Stimulated activated effector memory CD8-positive, alpha-beta T cell treated with anti-CD3 and anti-CD28 coated beads, Interleukin-12 subunit alpha, Interleukin-12 subunit beta, amount 100 ng/mL, for 72 hours (primary cell): ENCODE measurements around the gene TBC1D9B.
A peak's percentile ranks its signal among the peaks of the same experiment; 100 is the strongest.

Experiments
- ATAC-seq: fragments of 150-1000 bp; cut with Tn5 transposase; 2 replicates; pipeline ENCODE4 v1.10.0; 2021
- DNase-seq, 2 donors: peaks; one replicate each; pipeline ENCODE4 v3.0.0; 2021 to 2022; ENCODE audit warnings: low spot score in 2 of 2
- H3K27ac Mint-ChIP-seq: one replicate; pipeline ENCODE4 v1.8.0; 2022; ENCODE audit warnings: mild to moderate bottlenecking, mixed read lengths
- H3K36me3 Mint-ChIP-seq: one replicate; pipeline ENCODE4 v1.8.0; 2022; ENCODE audit warnings: mild to moderate bottlenecking, mixed read lengths
- H3K4me1 Mint-ChIP-seq: one replicate; pipeline ENCODE4 v1.8.0; 2022; ENCODE audit warnings: mixed read lengths
- H3K4me3 Mint-ChIP-seq: one replicate; pipeline ENCODE4 v1.8.0; 2022; ENCODE audit warnings: mild to moderate bottlenecking, mixed read lengths
- H3K9me3 Mint-ChIP-seq: one replicate; pipeline ENCODE4 v1.8.0; 2022; ENCODE audit warnings: mixed read lengths

The TBC1D9B gene

GRCh38 chr5:179895861-179896260, 11.8 kb downstream of the TBC1D9B start:
- no peak for ATAC-seq
- H3K9me3 Mint-ChIP-seq = no peaks in the 10 kb centered on the region
- no peak overlapping the region for H3K27ac Mint-ChIP-seq
- H3K36me3 Mint-ChIP-seq = peaks cover 45% of the 10 kb centered on the region
- no peak overlapping the region for H3K4me3 Mint-ChIP-seq
- no peak for DNase-seq
- H3K4me1 Mint-ChIP-seq = no peaks in the 10 kb centered on the region

DNA sequence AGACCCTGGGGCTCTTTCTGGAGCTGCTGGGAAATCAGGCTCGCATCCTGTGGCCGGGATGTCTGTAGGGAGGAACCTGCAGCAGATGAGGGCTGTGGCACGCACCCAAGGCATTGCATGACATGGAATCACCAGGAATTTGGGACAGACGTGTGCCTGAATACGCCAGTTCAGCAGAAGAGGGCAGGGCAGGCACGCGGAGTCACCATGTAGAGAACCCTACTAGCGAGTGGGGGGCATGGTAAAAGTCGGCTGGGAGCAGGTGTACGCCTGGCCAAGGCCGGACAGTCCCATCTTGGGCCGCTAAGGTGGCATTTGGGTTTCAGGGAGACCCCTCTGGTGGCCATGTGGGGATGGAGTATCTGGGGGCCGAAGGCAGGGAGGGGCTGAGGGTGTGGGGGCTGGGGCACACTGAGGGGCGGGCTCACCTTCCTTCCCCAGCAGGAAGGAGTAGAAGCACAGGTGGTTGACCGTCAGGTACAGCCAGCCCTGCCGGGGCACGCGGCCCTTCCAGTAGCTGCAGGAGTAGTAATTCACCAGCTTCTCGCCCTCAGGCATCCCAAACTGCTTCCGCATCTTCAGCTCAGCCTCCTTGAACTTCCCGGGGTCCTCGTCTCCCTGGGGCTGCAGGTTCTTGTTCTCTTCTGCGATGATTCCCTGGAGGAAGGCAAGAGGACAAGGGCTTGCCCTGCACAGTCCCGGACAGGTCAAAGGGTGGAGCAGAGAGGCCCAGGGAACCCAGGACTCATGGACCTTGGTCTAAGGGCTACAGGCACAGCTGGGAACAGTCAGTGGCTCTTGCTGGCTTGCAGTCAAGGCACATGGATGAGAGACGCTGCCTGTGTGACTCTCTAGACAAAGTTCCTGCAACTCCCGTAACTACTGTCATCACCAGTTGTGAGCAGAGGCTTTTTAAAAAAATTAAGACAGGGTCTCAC, 13.5 kb downstream of the TBC1D9B start:
- no peak overlapping the region for H3K4me3 Mint-ChIP-seq
- H3K36me3 Mint-ChIP-seq = peaks cover 43% of the 10 kb centered on the region

DNA sequence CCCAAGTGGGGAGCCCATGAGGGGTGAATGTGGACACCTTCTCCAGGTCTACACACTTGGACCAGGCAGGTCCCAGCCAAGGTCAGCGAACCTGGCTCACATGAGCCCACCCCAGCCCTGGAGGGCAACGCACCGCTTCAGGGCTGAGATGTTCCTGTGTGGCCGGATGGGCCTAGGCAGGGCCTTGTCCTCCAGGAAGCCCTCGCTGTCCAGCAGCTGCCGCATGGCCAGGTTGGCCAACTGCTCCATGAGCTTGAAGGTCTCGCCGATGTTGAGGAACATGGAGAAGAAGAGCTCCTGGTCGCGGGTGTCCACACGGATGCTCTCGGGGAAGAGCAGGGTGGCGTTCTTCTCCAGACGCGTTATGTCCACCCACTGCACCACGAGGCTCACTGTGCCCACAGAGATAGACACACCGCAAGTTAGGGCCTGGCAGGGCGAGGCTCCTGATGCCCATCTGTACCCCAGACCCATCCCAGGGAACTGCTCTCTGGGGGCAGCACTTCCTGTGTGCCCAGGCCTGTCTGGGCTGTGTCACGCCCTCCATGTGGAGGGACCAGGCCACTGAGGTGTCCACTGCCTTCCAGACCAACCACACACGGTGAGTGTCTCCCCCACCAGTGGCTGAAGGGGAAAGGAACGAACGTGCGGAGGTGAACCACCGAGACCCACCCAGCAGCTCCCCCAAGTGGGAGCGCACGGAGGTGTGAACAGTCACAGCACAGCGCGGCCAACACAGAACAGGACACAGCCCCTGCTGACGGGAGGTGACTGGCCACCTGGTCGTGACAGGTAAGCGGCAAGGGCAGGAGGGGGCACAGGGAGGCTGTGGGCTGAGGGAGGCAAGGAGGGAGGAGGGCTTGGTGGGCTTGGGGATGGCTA, 14.4 kb downstream of the TBC1D9B start:
- ATAC-seq (peak; percentile 6), DNase-seq (no peak)
- no peak overlapping the region for H3K4me3 Mint-ChIP-seq
- peaks cover 43% of the 10 kb centered on the region for H3K36me3 Mint-ChIP-seq
- no peak overlapping the region for H3K27ac Mint-ChIP-seq
- no peaks in the 10 kb centered on the region for H3K9me3 Mint-ChIP-seq
- no peaks in the 10 kb centered on the region for H3K4me1 Mint-ChIP-seq

More for the DNA sequence above, 13.5 kb downstream of the TBC1D9B start:
- H3K9me3 Mint-ChIP-seq = no peaks in the 10 kb centered on the region
- H3K4me1 Mint-ChIP-seq = no peaks in the 10 kb centered on the region
- ATAC-seq = no peak
- DNase-seq = no peak
- no peak overlapping the region for H3K27ac Mint-ChIP-seq

DNA sequence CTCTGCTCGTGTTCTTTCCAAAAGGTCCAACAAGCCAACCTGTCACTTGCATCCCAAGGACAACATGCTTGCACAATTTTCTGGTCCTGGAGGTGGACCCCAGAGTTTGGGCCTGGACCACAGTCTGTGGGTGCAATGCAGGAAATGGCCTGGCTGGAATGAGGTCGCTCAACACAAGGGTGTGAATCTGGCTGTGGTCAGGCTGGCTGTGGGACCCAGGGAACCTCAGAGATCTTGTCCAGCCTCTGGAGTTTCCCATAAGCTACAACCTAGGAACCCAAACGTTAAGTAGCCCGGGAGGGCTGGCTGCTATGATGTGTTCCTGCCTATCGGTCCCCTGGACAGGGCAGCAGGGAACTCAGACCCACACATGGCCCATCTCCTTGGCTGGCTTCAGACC, 15.4 kb downstream of the TBC1D9B start:
- no peak overlapping the region for H3K27ac Mint-ChIP-seq
- no peak overlapping the region for H3K4me3 Mint-ChIP-seq
- H3K4me1 Mint-ChIP-seq = no peaks in the 10 kb centered on the region

DNA sequence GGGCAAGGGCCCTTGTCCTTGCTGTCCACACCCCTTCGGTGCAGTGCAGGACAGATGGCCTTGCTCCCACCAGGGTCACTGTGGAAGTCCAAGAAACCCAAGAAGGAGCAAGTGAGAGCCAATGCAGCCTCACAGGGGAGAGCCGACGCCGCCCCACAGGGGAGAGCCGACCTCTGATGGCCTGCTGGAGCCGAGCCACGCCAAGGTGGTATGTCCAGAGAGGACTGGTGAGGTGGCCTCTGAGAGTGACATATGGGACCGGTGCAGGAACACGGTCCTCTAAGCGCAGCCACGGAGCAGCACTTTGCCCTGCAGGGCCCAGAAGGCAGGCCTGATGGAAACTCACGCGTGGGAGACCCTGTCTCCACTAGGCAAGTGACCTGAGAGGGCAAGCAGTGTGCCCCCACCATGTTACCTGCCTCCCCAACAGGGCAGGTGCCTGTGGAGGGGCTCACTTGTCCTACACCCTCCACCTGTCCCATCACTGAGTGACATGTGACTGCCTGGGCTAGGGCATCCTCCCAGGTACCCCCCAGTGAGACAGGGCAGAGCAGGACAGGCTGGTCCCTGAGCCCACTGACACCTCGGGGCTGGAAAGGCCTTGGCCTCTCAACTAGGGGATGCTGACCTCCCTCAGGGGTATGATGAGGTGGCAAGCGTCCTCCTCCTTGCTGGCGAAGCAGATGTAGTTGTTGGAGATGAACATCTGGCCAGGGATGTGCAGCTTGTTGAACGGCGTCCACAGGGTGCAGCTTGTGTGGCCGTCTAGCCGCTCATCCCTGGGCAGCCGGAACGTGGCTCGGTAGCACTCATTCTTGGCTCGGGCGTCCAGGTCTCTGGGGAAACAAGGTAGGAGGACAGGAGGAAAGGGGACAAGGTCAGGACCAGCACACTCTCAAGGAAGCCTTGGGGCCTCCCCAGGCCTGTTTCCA, 16.7 kb downstream of the TBC1D9B start:
- no peak for DNase-seq
- Mint-ChIP-seq H3K4me3 (no peak overlapping the region), H3K9me3 (no peaks in the 10 kb centered on the region), H3K27ac (no peak overlapping the region), H3K4me1 (peaks cover under 1% of the 10 kb centered on the region), H3K36me3 (peaks cover 43% of the 10 kb centered on the region)
- ATAC-seq = no peak

More for the DNA sequence above, 15.4 kb downstream of the TBC1D9B start:
- DNase-seq = no peak
- Mint-ChIP-seq H3K36me3 (peaks cover 36% of the 10 kb centered on the region), H3K9me3 (no peaks in the 10 kb centered on the region)
- ATAC-seq = no peak

DNA sequence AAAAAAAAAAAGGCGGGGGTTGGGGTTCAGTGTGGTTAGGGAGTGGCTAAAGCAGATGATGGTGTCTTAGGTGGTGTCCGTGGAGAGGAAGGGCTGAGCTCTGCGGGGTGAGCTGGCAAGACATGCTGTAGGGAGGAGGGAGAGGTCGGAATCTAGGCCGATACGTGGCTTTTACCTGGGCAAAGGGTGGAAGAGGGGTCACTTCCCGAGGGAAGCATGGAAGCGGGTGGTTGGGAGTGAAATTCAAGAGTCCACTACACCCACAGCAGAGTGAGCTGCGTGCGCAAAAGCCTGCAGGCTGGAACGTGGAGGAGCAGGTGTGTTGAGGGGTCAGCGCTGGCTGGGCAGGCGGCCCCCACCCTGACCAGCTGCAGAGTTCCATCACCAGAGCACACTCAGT, 17.8 kb downstream of the TBC1D9B start:
- ATAC-seq = no peak
- peaks cover 46% of the 10 kb centered on the region for H3K36me3 Mint-ChIP-seq

GRCh38 chr5:179887802-179888201, 19.9 kb downstream of the TBC1D9B start:
- Mint-ChIP-seq H3K4me3 (no peak overlapping the region), H3K4me1 (peaks cover 6% of the 10 kb centered on the region), H3K9me3 (peaks cover 9% of the 10 kb centered on the region), H3K36me3 (peaks cover 61% of the 10 kb centered on the region), H3K27ac (no peak overlapping the region)
- DNase-seq = no peak
- no peak for ATAC-seq

More for the DNA sequence above, 17.8 kb downstream of the TBC1D9B start:
- H3K4me3 Mint-ChIP-seq = no peak overlapping the region
- no peak for DNase-seq
- peaks cover 6% of the 10 kb centered on the region for H3K4me1 Mint-ChIP-seq
- H3K9me3 Mint-ChIP-seq = no peaks in the 10 kb centered on the region
- H3K27ac Mint-ChIP-seq = no peak overlapping the region

DNA sequence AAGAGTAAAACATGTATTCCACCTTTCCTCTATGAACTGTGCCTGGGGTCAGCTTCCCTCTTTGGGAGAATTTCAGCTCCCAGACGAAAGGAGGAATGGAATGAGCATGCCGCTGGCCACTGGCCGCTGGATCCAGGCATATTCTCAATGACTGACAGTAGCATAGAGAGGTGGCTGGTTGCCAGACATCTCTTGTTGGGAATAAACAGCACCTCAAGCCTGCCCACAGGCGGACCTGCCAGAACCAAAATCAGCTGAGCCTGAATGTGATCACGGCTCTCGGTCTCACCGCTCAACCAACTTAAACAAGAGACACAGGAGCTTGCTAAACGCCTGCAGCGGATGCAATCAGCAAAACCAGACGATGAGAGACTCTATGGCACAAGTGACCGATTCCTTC, 20.6 kb downstream of the TBC1D9B start:
- Mint-ChIP-seq H3K4me3 (no peak overlapping the region), H3K36me3 (peaks cover 61% of the 10 kb centered on the region), H3K4me1 (peaks cover 6% of the 10 kb centered on the region), H3K9me3 (peaks cover 9% of the 10 kb centered on the region), H3K27ac (no peak overlapping the region)
- DNase-seq (no peak), ATAC-seq (no peak)

- Mint-ChIP-seq H3K9me3 (peaks cover 9% of the 10 kb centered on the region), H3K4me3 (no peak overlapping the region), H3K27ac (no peak overlapping the region), H3K4me1 (peaks cover 6% of the 10 kb centered on the region), H3K36me3 (peaks cover 67% of the 10 kb centered on the region)
- ATAC-seq (no peak), DNase-seq (no peak)
Measured at GRCh38 chr5:179886190-179886911, 21.3 kb downstream of the TBC1D9B start.

DNA sequence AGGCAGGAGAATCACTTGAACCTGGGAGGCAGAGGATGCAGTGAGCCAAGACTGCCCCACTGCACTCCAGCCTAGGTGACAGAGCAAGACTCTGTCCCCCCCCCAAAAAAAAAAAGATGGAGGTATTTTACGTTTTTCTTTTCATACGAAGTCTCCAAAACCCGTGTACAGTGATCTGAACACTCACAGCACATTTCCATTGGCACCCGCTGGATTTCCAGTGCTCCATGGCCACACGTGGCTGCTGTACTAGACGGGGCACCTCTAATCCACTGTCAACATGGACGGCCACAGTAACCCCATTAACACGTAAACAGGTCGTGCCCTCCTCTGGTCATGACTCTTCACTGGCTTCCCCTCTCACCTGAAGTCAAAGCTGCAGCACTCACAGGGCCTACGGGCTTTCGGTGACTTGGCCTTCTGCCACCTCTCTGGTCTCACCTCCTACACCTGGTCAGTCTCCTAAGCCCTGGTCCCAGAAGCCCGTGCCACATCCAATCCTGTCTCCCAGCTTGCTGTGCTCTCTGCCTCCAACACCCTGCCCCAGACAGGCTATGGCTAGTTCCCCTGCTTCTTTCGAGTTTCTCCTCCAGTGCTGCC, 22.1 kb downstream of the TBC1D9B start:
- Mint-ChIP-seq H3K4me3 (no peak overlapping the region), H3K27ac (no peak overlapping the region), H3K4me1 (peaks cover 6% of the 10 kb centered on the region), H3K9me3 (peaks cover 9% of the 10 kb centered on the region), H3K36me3 (peaks cover 67% of the 10 kb centered on the region)
- DNase-seq = no peak
- no peak for ATAC-seq

GRCh38 chr5:179883163-179883562, 24.5 kb downstream of the TBC1D9B start:
- no peak for DNase-seq

DNA sequence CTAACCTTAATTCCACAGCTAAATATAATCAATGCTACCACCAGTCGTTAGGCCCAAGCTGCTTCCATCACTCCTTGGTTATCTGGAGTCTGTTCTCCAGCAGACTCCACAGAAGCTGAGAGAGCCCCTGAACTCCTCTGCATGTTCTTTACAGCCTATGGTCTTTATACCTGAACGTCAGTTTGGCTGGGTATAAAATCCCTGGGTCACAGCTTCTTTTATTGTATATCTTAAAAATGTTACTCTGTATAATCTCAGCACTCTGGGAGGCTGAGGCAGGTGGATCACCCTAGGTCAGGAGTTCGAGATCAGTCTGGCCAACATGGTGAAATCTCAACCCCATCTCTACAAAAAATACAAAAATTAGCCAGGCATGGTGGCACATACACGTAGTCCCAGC, 25.4 kb downstream of the TBC1D9B start:
- ATAC-seq = no peak
- H3K9me3 Mint-ChIP-seq = peaks cover 9% of the 10 kb centered on the region
- H3K27ac Mint-ChIP-seq = peak overlapping the region; percentile 19
- no peak for DNase-seq
- peaks cover 6% of the 10 kb centered on the region for H3K4me1 Mint-ChIP-seq
- H3K4me3 Mint-ChIP-seq = no peak overlapping the region
- peaks cover 51% of the 10 kb centered on the region for H3K36me3 Mint-ChIP-seq

More at GRCh38 chr5:179883163-179883562, 24.5 kb downstream of the TBC1D9B start:
- Mint-ChIP-seq H3K9me3 (peaks cover 9% of the 10 kb centered on the region), H3K27ac (no peak overlapping the region), H3K36me3 (peaks cover 48% of the 10 kb centered on the region), H3K4me1 (peaks cover 6% of the 10 kb centered on the region), H3K4me3 (no peak overlapping the region)
- ATAC-seq = no peak

DNA sequence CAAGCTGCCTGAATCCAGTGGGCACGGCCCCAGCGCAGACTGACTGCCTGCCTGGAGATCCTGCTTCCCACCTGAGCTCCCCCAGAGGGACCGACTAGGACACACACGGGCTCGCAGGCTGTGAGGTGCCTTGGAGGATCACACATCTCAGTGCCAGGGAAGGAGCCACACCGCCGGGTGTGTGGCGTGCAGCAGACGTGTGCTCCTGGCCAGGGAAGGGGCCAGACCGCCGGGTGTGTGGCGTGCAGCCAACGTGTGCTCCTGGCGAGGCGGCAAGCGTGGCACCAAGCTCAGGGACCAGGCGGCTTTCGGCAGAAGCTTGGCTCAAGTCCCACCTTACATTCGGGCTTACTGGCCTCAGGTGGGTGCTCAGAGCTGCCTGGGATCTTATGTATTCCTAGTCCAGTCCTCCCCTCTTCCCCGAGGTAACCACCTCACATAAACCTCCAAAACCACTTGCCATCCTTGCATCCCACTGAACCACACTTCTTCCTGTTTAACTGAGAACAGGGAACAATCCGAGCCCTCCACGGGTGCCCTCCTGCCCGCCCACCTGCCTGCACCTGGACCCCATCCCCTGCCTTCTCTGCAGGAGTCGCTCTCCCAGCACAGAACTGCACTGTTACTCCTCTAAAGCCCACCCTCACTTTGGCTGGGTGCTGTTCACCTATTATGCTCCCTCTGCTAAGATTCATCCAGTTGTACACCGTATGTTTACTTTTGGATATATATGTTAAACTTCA, 26.7 kb downstream of the TBC1D9B start:
- peaks cover 51% of the 10 kb centered on the region for H3K36me3 Mint-ChIP-seq
- peaks cover 9% of the 10 kb centered on the region for H3K9me3 Mint-ChIP-seq
- no peak for DNase-seq
- peaks cover 5% of the 10 kb centered on the region for H3K4me1 Mint-ChIP-seq
- H3K27ac Mint-ChIP-seq = peak overlapping the region; percentile 18
- no peak for ATAC-seq
- H3K4me3 Mint-ChIP-seq = no peak overlapping the region
